ACC112 (cell line): ENCODE results near the gene LEMD2.

Source experiments
- H2AFZ ChIP-seq: fragments of 200-600 bp; sonication (generic); one replicate; pipeline ENCODE4 v1.6.0; 2017; ENCODE audit warnings: antibody characterized with exemption, low read length; ENCODE audit not compliant: unreplicated experiment
- H3K27ac ChIP-seq: fragments of 200-600 bp; sonication (generic); 2 replicates; pipeline ENCODE4 v1.5.1; 2014; ENCODE audit warnings: low read depth, mild to moderate bottlenecking, antibody characterized with exemption, low read length, moderate library complexity
- H3K27me3 ChIP-seq: fragments of 200-600 bp; sonication (generic); 2 replicates; pipeline ENCODE4 v1.6.1; 2014; ENCODE audit warnings: mild to moderate bottlenecking, antibody characterized with exemption, low read length, moderate library complexity, mixed read lengths; ENCODE audit not compliant: insufficient read depth
- H3K36me3 ChIP-seq: fragments of 200-600 bp; sonication (generic); 2 replicates; pipeline ENCODE4 v1.6.1; 2016; ENCODE audit warnings: mild to moderate bottlenecking, antibody characterized with exemption, low read length, moderate library complexity, mixed read lengths; ENCODE audit not compliant: insufficient read depth
- H3K4me1 ChIP-seq: fragments of 200-600 bp; sonication (generic); one replicate; pipeline ENCODE4 v1.6.1; 2016; ENCODE audit warnings: low read length, mixed read lengths; ENCODE audit not compliant: insufficient read depth, unreplicated experiment, control insufficient read depth
- H3K4me3 ChIP-seq: fragments of 200-600 bp; sonication (generic); 2 replicates; pipeline ENCODE4 v1.5.1; 2014; ENCODE audit warnings: mild to moderate bottlenecking, low read depth, low read length
- H3K79me2 ChIP-seq: fragments of 200-600 bp; sonication (generic); one replicate; pipeline ENCODE4 v1.6.0; 2016; ENCODE audit warnings: low read length; ENCODE audit not compliant: control insufficient read depth, unreplicated experiment, insufficient read depth

LEMD2 gene

DNA sequence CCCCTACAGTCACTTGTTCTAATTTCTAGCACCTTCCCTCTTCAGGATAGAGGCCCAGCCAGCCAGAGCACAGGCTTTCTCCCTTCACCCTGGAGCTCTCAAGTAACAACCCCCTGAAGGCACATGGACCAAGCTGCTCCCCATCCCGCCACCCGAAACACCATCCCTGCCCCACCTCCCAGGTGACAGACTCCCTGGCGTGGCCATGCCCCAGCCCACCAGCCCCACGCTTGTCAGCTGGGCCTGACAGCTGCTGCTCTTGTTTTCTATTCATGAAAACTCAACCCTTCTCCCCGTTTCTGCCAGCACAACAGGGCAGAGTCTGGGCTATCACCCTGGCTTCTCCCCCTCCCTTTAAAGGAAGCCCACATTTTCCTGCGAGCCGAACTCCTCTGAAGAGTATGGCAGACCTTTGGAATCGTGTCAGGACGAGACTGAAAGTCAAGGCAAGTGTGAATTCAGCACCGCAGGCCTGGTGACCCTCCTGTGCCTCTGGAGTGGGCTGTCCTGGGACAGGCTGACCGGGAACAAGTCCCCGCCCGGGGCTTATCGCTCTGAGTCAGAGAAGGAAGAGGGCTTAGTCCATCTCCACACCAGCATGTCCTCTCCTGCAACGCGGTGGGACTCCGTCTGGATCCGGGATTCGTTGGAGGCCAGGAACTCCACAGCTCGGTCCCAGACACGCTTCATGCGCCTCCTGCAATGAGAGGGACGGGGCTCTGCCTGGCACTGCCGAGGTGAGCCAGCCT is 16.7 kb downstream of the LEMD2 start:
- peaks cover 6% of the 10 kb centered on the region for H3K36me3 ChIP-seq
- H2AFZ ChIP-seq: no peak overlapping the region
- H3K27ac ChIP-seq: peak overlapping the region; percentile 80
- H3K79me2 ChIP-seq: no peaks in the 10 kb centered on the region
- H3K4me1 ChIP-seq: peaks cover 49% of the 10 kb centered on the region
- H3K4me3 ChIP-seq: peak overlapping the region; percentile 21; the same call in 1 of the 2 replicates
- no peaks in the 10 kb centered on the region for H3K27me3 ChIP-seq

DNA sequence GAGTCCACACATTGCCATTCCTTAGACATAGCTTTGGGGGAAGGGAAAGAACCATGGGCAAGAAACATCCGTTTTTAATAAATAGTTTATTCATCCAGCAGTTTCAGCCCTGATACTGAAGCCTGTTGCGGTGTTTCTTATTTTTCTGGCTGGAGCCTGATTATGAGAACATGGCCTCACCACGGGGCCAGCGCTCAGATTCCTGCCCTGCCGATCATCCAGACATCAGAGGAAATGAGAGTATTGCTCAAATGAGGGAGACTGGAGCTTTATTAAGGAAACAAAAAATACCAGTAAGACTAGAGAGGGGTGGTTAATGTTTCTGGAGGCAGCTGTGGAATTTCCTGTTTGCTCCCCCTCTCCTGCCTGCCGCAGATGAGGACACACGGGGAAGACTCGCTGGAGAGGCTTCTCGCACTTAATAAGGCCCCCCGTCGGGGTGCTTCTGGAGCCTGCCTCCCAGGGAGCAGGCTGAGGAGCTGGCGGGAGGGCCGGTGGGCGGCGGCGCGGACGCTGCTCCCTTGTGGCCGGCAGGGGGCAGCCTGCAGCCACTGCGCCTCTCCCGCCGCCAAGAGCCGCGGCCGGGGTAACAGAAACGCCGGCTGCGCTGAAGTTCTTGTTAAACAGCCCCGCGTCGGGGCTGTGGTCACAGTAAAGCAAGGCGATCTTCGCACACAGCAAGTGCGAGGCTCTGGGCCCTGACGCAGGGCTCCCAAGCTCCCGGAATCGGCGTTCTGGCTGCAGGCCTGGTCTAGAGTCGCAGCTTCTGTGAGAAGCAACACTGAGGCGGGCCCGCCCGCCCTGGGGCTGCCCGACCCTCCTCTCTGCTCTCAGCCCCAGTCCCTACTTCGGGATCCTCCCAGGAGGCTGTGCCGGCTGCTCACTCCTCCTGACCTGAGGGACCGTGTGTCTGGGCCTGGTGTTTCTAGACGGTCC is 17.5 kb downstream of the LEMD2 start:
- Histone ChIP-seq H3K4me1 (peaks cover 49% of the 10 kb centered on the region), H3K27me3 (no peaks in the 10 kb centered on the region), H3K27ac (peak overlapping the region; percentile 80), H3K36me3 (peaks cover 6% of the 10 kb centered on the region), H2AFZ (no peak overlapping the region), H3K4me3 (peak overlapping the region; percentile 21; the same call in 1 of the 2 replicates), H3K79me2 (no peaks in the 10 kb centered on the region)

DNA sequence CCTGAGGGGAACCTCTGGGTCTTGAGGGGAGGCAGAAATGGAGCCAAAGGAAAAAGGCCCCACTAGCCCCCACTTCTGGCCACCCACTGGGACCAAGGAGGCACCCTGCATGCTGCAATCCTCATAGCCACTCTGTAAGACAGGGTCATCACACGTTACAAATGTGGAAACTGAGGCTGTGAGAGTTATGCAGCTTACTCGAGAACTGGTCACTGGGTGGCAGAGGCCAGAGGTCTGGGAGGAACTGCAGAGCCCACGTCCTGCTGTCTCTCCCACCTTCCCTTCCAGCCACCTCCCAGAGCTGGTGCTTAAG is 18.1 kb downstream of the LEMD2 start:
- peaks cover 49% of the 10 kb centered on the region for H3K4me1 ChIP-seq
- H3K27ac ChIP-seq: peak overlapping the region; percentile 80

DNA sequence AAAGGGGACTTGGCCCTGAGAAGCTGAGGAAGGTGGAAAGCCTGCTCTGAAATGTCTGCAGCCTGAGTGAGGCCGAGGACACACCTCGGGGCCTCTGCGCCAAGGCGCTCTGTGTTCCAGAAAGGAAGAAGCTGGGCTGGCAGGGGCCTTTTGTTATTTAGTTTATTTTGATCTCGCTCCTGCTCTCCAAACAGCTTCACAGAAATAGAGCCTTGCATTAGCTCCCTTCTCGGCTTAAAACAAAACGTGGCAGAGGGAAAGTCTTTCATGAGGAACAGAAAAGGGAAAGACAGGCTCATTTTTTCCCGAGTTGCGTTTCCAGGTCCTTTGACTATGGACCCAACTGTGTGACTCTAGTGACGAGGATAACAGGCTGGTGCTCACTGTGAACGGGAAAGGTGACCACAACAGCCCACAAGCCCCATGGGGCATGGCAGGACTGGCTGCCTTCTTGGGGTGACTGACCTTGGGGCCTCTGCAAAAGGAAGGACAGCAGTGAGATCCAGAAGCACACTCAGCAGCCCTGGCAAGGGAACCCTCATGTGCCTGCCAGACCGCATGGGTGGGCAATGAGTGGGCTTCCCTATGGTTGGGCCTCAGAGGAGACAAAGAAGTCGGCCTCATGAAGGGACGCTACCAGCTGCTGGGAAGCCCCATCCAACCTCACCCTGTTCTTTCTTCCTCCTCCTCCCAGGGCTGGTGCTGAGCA is 18.7 kb downstream of the LEMD2 start:
- peaks cover 49% of the 10 kb centered on the region for H3K4me1 ChIP-seq
- H3K36me3 ChIP-seq: peaks cover 6% of the 10 kb centered on the region; the same call in 1 of the 2 replicates
- no peak overlapping the region for H3K4me3 ChIP-seq
- H3K27me3 ChIP-seq: no peaks in the 10 kb centered on the region
- H2AFZ ChIP-seq: no peak overlapping the region
- H3K79me2 ChIP-seq: no peaks in the 10 kb centered on the region
- peak overlapping the region; percentile 80 for H3K27ac ChIP-seq

More for the DNA sequence above, 18.1 kb downstream of the LEMD2 start:
- no peaks in the 10 kb centered on the region for H3K27me3 ChIP-seq
- peaks cover 6% of the 10 kb centered on the region; the same call in 1 of the 2 replicates for H3K36me3 ChIP-seq
- H2AFZ ChIP-seq: no peak overlapping the region
- no peaks in the 10 kb centered on the region for H3K79me2 ChIP-seq
- H3K4me3 ChIP-seq: 0 out of 2 replicates have a peak overlapping the region, but pooled peaks have one; percentile 5

DNA sequence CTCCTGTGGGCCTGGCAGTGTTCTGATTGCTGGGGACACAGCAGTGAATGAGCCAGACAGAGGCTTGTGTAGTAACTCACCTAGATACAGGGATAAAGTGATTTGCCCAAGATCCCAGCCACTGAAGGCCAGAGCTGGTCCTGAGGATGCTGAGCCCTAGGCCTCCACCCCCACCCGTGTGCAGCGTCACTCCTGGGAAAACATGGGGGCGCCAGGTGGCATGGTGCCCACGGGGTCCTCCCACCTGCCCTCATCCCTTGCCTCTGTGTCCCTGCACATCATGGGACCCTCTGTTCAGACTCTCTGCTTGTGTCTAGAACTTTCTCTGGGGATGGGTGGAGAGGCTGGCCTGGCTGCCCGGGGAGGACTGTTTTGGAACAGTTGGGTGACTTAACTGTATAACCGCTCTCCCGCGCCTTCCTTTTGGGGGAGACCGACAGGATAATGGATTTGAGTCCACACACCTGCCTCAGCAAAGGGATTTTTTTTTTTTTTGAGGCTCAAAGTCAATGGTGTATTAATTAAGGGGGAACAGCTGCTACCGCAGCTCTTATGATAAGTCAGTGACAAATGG is 19.6 kb downstream of the LEMD2 start:
- Histone ChIP-seq H2AFZ (no peak overlapping the region), H3K27me3 (no peaks in the 10 kb centered on the region), H3K27ac (no peak overlapping the region), H3K4me3 (no peak overlapping the region), H3K36me3 (peaks cover 6% of the 10 kb centered on the region; the same call in 1 of the 2 replicates), H3K4me1 (peaks cover 49% of the 10 kb centered on the region), H3K79me2 (no peaks in the 10 kb centered on the region)

DNA sequence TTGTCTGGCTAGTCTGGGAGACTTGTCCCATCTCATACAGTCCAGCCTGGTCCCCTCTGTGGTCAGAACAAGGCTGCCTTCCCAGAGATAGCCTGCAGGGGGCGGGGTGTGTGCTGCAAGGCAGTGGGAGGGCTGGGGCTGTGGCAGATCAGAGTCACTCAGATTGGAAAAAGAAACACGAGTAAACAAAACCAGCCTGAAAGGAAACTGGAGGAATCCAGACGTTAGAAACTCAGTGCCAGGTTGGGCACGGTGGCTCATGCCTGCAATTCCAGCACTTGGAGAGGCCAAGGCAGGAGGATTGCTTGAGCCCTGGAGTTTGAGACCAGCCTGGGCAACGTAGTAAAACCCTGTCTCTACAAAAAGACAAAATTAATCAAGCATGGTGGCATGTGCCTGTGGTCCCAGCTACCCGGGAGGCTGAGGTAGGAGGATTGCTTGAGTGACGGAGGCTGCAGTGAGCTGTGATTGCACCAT is 20.2 kb downstream of the LEMD2 start:
- Histone ChIP-seq H3K36me3 (peaks cover 6% of the 10 kb centered on the region; the same call in 1 of the 2 replicates), H3K4me1 (peaks cover 46% of the 10 kb centered on the region), H3K27ac (no peak overlapping the region), H3K27me3 (no peaks in the 10 kb centered on the region), H3K79me2 (no peaks in the 10 kb centered on the region), H2AFZ (no peak overlapping the region), H3K4me3 (no peak overlapping the region)

DNA sequence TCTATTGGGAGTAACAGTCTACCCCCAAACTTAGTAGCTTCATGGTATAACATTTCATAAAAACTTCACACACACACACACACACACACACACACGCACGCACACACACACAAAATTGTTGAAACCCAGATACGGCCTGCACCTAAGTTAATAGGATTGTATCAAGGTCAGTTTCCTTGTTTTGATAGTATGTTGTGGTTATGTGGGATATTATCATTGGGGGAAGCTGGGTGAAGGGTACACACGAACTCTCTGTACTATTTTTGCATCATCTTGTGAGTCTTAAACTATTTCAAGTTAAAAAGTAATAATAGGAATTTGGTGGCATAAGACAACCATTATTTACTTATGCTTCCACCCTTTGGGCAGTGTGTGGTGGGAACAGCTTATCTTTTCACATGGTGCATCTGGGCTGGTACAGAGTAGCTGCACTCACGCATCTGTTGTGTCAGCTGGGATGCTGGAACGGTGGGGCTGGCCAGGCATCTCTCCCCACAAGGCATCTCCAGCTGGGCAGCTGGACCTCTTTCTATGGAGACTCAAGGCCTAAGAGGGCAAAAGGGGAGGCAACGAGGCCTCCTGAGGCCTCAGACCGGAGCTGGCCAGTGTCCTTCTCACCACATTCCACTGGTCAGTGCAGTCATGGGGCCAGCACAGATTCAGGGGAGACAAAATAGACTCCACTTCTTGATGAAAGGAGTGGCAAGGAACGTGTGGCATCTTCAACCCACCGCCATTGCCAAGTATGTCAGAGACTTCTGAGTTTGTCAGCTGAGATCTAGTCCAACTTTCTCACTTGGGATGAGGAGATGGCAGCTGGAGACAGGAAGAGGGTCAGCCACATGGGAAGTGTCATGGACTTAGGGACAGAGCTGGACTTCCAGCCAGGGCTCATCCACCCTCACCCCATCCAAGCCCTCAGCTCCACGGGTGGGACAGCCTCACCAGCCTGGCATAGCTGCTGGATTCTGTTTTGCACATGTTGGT is 21.7 kb downstream of the LEMD2 start:
- H3K4me3 ChIP-seq: no peak overlapping the region
- H3K4me1 ChIP-seq: peaks cover 32% of the 10 kb centered on the region
- H3K27me3 ChIP-seq: no peaks in the 10 kb centered on the region
- no peak overlapping the region for H2AFZ ChIP-seq
- H3K79me2 ChIP-seq: no peaks in the 10 kb centered on the region
- H3K27ac ChIP-seq: no peak overlapping the region
- H3K36me3 ChIP-seq: peaks cover 2% of the 10 kb centered on the region; the same call in 1 of the 2 replicates

DNA sequence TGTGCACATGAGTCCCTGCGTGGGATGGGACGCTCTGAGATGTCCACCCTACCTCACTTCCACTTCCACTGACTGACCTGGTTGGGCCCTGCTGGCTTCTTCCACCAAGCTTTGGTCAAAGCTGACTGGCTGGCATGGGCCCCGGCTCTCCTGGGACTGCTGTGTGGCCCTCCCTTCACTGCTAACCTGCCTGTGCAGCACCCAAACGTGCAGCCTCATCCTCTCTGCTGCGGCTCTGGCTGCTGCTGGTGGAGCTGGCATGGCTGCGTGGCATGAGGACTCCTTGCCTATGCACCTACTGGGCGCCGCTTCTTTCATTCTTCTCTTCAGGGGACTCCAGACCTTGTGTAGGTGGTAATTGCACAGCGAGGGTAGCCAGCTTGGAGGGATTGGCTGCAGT is 23.6 kb downstream of the LEMD2 start:
- H3K4me3 ChIP-seq: no peak overlapping the region

DNA sequence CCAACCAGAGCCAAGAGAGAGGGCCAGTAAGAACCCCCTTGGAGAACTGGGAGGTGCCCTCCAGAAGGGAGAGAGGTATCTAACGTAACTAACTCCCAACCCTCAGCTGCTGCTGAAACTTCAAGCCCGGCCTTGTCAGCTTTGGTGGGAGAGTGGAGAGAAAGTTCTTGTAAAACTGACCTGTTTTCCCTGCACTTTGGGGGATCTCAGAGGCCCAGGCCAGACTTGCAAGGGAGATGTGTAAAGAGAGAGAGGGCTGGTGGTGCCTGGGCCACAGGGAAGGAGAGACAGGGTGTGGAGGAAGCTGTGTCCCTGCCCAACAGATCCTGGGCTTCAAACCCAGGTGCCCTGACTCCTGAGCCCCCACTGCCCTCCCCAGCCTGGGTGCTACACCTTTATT is 24.9 kb downstream of the LEMD2 start:
- H3K36me3 ChIP-seq: no peaks in the 10 kb centered on the region
- H3K27me3 ChIP-seq: no peaks in the 10 kb centered on the region
- no peak overlapping the region for H3K27ac ChIP-seq
- no peak overlapping the region for H2AFZ ChIP-seq
- no peak overlapping the region for H3K4me3 ChIP-seq
- peaks cover 18% of the 10 kb centered on the region for H3K4me1 ChIP-seq
- H3K79me2 ChIP-seq: no peaks in the 10 kb centered on the region

More for the DNA sequence above, 23.6 kb downstream of the LEMD2 start:
- Histone ChIP-seq H3K4me1 (peaks cover 29% of the 10 kb centered on the region), H3K27me3 (no peaks in the 10 kb centered on the region), H3K36me3 (no peaks in the 10 kb centered on the region), H2AFZ (no peak overlapping the region), H3K79me2 (no peaks in the 10 kb centered on the region), H3K27ac (no peak overlapping the region)
